HCT116 (cell line): ENCODE data around the gene FANK1. TPM values are rescaled to one million over a fixed set of nuclear protein-coding genes. Genes with fewer than 3 reads are reported as not detected.
"Not testable (repeated sequence)": the region's sequence is repeated elsewhere in the genome, so short reads cannot be mapped to it uniquely, and the experiment has no call there.

Experiments used
- ATAC-seq: fragments of 200-7000 bp; cut with Tn5 transposase; 2 replicates; pipeline ENCODE4 v1.9.1; 2020; ENCODE audit warnings: mild to moderate bottlenecking, moderate library complexity
- BruUV-seq: library from RNA; stranded (reverse); fragments of 400-500 nt; replicated peaks from 2 replicates; lab custom pipeline; 2021; lab: Mats Ljungman, UMichigan
- CTCF ChIA-PET: fragments of 300-600 bp; sonication (Branson Sonifier 250); formaldehyde crosslinking; loops from one replicate; lab custom pipeline; 2021; ENCODE audit warnings: antibody characterized with exemption; lab: Charles Lee
- POLR2A ChIA-PET: fragments of 300-600, 350-600 bp; sonication (Branson Sonifier 250); formaldehyde crosslinking; loops from one replicate; lab custom pipeline; 2021; ENCODE audit warnings: antibody characterized with exemption; lab: Charles Lee
- RAD21 ChIA-PET, 2 experiments: fragments of 300-600 bp; sonication (Branson Sonifier 250); formaldehyde crosslinking; loops; one replicate each; lab custom pipeline; 2023; ENCODE audit warnings: low total read pairs in 2 of 2; ENCODE audit not compliant: uncharacterized antibody in 2 of 2, unreplicated experiment in 2 of 2, low non-redundant PET in 1 of 2; lab: Charles Lee
- DNase-seq: peaks from one replicate; pipeline ENCODE4 v3.0.0-alpha.2; 2010; ENCODE audit warnings: low read depth, low spot score
- H2AFZ ChIP-seq: fragments of 200-600 bp; shearing (Covaris generic), sonication (generic); 2 replicates; pipeline ENCODE4 v1.6.1; 2017; ENCODE audit warnings: low read depth, mixed run types, mixed read lengths, antibody characterized with exemption, low read length; ENCODE audit not compliant: poor library complexity, severe bottlenecking
- H3K27ac ChIP-seq: 2 replicates; pipeline ENCODE4 v1.5.1; 2012; ENCODE audit warnings: low read depth, low read length
- H3K27me3 ChIP-seq: fragments of 200-600 bp; sonication (generic); 2 replicates; pipeline ENCODE4 v1.6.1; 2016; ENCODE audit warnings: mixed run types, low read length, mixed read lengths; ENCODE audit not compliant: insufficient read depth
- H3K36me3 ChIP-seq, 2 experiments: fragments of 200-500 bp in 1 of 2; fragments of 200-600 bp in 1 of 2; sonication (Bioruptor generic) in 1 of 2; sonication (generic) in 1 of 2; 2 replicates each; pipeline versions ENCODE4 v1.5.1 to v1.6.1; 2014 to 2016; ENCODE audit warnings: low read length in 2 of 2, inconsistent platforms in 1 of 2, mixed read lengths in 1 of 2, mixed run types in 1 of 2; ENCODE audit not compliant: insufficient read depth in 2 of 2, control insufficient read depth in 1 of 2
- H3K4me1 ChIP-seq, 2 experiments: fragments of 200-600 bp in 1 of 2; sonication (generic) in 1 of 2; 2 replicates each; pipeline versions ENCODE4 v1.5.1 to v1.6.1; 2012 to 2017; ENCODE audit warnings: low read length in 2 of 2, inconsistent platforms in 1 of 2, mild to moderate bottlenecking in 1 of 2, mixed read lengths in 1 of 2, mixed run types in 1 of 2, moderate library complexity in 1 of 2; ENCODE audit not compliant: insufficient read depth in 2 of 2, control insufficient read depth in 1 of 2
- H3K4me2 ChIP-seq: fragments of 200-600 bp; sonication (generic); 2 replicates; pipeline ENCODE4 v1.6.1; 2017; ENCODE audit warnings: mixed run types, low read length, mixed read lengths
- H3K4me3 ChIP-seq, 2 experiments: fragments of 200-600 bp in 1 of 2; sonication (generic) in 1 of 2; replicated peaks in 1 of 2; 2 replicates each; pipeline ENCODE4 v1.5.1; 2011 to 2016; ENCODE audit warnings: low read length in 2 of 2, control low read depth in 1 of 2, low read depth in 1 of 2, mild to moderate bottlenecking in 1 of 2, mixed read lengths in 1 of 2, mixed run types in 1 of 2
- H3K79me2 ChIP-seq: fragments of 200-600 bp; sonication (generic); 2 replicates; pipeline ENCODE4 v1.6.1; 2017; ENCODE audit warnings: mild to moderate bottlenecking, mixed run types, low read length, moderate library complexity, mixed read lengths; ENCODE audit not compliant: insufficient read depth
- H3K9ac ChIP-seq: fragments of 200-600 bp; sonication (generic); 2 replicates; pipeline ENCODE4 v1.6.1; 2016; ENCODE audit warnings: low read length, mixed read lengths
- H3K9me2 ChIP-seq: fragments of 200-600 bp; sonication (generic), shearing (Covaris generic); 2 replicates; pipeline ENCODE4 v1.6.1; 2017; ENCODE audit warnings: mixed run types, mild to moderate bottlenecking, moderate library complexity; ENCODE audit not compliant: insufficient read depth
- H3K9me3 ChIP-seq, 2 experiments: fragments of 200-500 bp in 1 of 2; fragments of 200-600 bp in 1 of 2; sonication (Bioruptor generic) in 1 of 2; sonication (generic) in 1 of 2; 2 replicates each; pipeline ENCODE4 v1.6.1; 2014 to 2017; ENCODE audit warnings: low read length in 2 of 2, mixed read lengths in 2 of 2, inconsistent platforms in 1 of 2, low read depth in 1 of 2, mild to moderate bottlenecking in 1 of 2, mixed run types in 1 of 2, moderate library complexity in 1 of 2; ENCODE audit not compliant: control insufficient read depth in 1 of 2, insufficient read depth in 1 of 2
- H4K20me1 ChIP-seq: fragments of 200-600 bp; sonication (generic), shearing (Covaris generic); 2 replicates; pipeline ENCODE4 v1.6.1; 2017; ENCODE audit warnings: mixed run types, mild to moderate bottlenecking, moderate library complexity; ENCODE audit not compliant: insufficient read depth
- intact Hi-C: fragments of 100-400 bp; cut with micrococcal nuclease; formaldehyde crosslinking; loops from 2 replicates; pipeline ENCODE4 v1.10.0; 2022
- total RNA-seq: library from RNA; stranded (reverse); gene quantifications from one replicate; pipeline ENCODE4 v1.2.1, GENCODE V29; 2021; ENCODE audit not compliant: unreplicated experiment

The FANK1 gene
- total RNA-seq, 1 experiment from 2014 or later: 5.4 TPM

- intact Hi-C loops, H3K9ac ChIP-seq, H3K36me3 ChIP-seq, H3K9me3 ChIP-seq, POLR2A ChIA-PET, H3K27me3 ChIP-seq, RAD21 ChIA-PET, H3K27ac ChIP-seq, H2AFZ ChIP-seq, H3K9me2 ChIP-seq, H3K79me2 ChIP-seq, CTCF ChIA-PET, H3K4me2 ChIP-seq, H3K4me1 ChIP-seq, DNase-seq, H3K4me3 ChIP-seq, H4K20me1 ChIP-seq, BruUV-seq, ATAC-seq: not testable (repeated sequence)
These were observed 21.5 kb downstream of the FANK1 start for GRCh38 chr10:125917704-125918361.

- DNase-seq, H3K4me3 ChIP-seq, H3K4me2 ChIP-seq, H2AFZ ChIP-seq, H3K9me2 ChIP-seq, H3K27ac ChIP-seq, H3K9ac ChIP-seq, H3K4me1 ChIP-seq, RAD21 ChIA-PET, H3K9me3 ChIP-seq, POLR2A ChIA-PET, intact Hi-C loops, H3K36me3 ChIP-seq, BruUV-seq, H3K27me3 ChIP-seq, CTCF ChIA-PET, H4K20me1 ChIP-seq, H3K79me2 ChIP-seq, ATAC-seq: not testable (repeated sequence)
These were observed 25.4 kb downstream of the FANK1 start for GRCh38 chr10:125921643-125922306.
